Measurements from ENCODE around the gene TMTC2.

DNA sequence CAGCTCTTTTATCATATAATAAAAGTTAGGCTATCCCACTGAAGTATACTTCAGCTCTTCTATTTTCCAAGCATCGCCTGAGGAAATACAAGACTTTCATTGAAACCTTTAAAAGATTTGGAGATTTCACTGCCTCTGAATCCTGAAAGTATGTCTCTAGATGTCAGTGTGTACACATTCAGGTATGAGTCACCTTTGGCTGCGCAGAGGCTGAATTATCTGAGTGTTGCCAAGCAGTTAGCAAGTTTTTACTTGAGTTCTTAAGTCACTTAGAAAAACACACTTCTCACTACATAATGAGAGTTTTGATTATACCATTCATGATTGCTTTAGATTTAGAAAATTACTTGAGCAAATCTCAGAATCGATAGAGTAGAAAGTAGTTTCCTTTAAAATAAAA, 210.3 kb downstream of the TMTC2 start:
- no peak for TF ChIP-seq SPI1 (IDR thresholded peaks at IDR 0.05; ENCODE audit: borderline replicate concordance, insufficient read depth, low read depth, low read length)
- no peak for TF ChIP-seq RAD21 (IDR thresholded peaks at IDR 0.05; ENCODE audit: insufficient read depth, low read depth, low read length)

All from GM12878 (cell line).